ENCODE measurements around the gene COMP.

COMP gene

DNA sequence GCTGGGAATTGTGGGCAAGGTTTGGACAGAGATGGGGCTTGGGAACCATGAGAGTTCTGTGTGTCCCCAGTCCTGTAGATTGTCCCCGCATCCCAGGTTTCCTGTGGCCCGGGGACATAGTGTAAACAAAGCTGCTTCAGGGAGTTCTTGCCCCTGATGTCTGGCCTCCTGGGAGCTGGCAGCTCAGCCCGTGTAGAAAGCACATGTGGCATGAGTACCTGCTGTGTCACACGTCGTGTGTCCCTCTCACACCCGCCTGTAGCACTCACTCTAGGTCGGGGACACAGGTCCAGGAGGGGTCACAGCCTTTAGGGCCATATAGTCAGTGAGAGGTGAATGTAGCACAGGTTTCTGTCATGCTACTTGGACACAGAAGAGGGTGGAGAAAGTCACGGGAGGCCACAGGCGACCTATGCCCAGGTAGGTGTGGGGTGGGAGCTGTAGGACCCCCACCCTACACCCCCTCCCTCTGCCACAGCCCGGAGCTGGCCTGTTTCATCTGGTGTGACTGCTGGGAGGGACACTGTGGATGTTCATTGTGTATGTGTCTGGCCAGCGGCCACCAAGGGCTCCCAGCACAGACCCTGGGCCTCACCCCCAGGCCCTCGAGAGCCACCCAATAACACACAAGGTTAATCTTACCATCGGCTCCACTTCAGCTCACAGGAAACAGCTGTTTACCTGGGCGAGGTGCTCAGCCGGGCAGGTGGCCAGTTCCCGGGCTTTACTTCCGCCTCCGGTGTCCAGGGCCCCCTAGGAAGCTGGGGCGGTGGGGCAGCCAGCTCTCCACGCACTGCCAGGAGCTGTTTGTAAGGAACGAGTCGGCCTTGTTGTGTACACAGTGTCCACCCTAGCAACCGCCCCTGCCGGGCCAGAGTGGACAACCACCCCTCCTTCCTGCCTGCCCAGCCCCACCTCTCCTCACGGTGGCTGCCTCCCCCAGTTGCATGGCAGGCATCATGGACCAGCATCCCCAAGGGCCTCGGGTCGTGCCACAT, 49.7 kb downstream of the COMP start:
- peaks cover 2% of the 10 kb centered on the region for H3K36me3 ChIP-seq (ENCODE audit: insufficient read depth, insufficient read length, low read length)
- H3K27me3 ChIP-seq (ENCODE audit: insufficient read depth, insufficient read length): no peaks in the 10 kb centered on the region
- H3K4me3 ChIP-seq (ENCODE audit: insufficient read length, low read depth): no peak overlapping the region
- TF ChIP-seq YY1 (IDR thresholded peaks at IDR 0.05; ENCODE audit: insufficient read depth, insufficient read length): no peak
- no peak for TF ChIP-seq ZNF274 (IDR thresholded peaks at IDR 0.05; ENCODE audit: low read depth, low read length)
- no peak for TF ChIP-seq SUZ12 (IDR thresholded peaks at IDR 0.05; ENCODE audit: extremely low read depth, insufficient read depth, insufficient read length)
- H3K4me1 ChIP-seq (ENCODE audit: insufficient read depth, insufficient read length): peaks cover 22% of the 10 kb centered on the region
- no peak for DNase-seq (ENCODE audit: low read depth, low spot score)
- H3K9ac ChIP-seq (ENCODE audit: insufficient read length, low read depth): no peak overlapping the region
- no peaks in the 10 kb centered on the region for H3K9me3 ChIP-seq (ENCODE audit: insufficient read depth, low read length)

- no peak for DNase-seq (ENCODE audit: low read depth, low spot score)
- Histone ChIP-seq H3K9me3 (ENCODE audit: insufficient read depth, low read length) (no peaks in the 10 kb centered on the region), H3K4me3 (ENCODE audit: insufficient read length, low read depth) (no peak overlapping the region), H3K27me3 (ENCODE audit: insufficient read depth, insufficient read length) (no peaks in the 10 kb centered on the region), H3K4me1 (ENCODE audit: insufficient read depth, insufficient read length) (peaks cover 10% of the 10 kb centered on the region), H3K9ac (ENCODE audit: insufficient read length, low read depth) (peak overlapping the region; percentile 2), H3K36me3 (ENCODE audit: insufficient read depth, insufficient read length, low read length) (peaks cover 2% of the 10 kb centered on the region)
- no peak for TF ChIP-seq YY1 (IDR thresholded peaks at IDR 0.05; ENCODE audit: insufficient read depth, insufficient read length)
- no peak for TF ChIP-seq ZNF274 (IDR thresholded peaks at IDR 0.05; ENCODE audit: low read depth, low read length)
- no peak for TF ChIP-seq SUZ12 (IDR thresholded peaks at IDR 0.05; ENCODE audit: extremely low read depth, insufficient read depth, insufficient read length)
Measured at GRCh38 chr19:18738961-18739690, 52.0 kb downstream of the COMP start.

GRCh38 chr19:18737954-18738351, 53.2 kb downstream of the COMP start:
- H3K4me3 ChIP-seq (ENCODE audit: insufficient read length, low read depth): no peak overlapping the region
- DNase-seq (ENCODE audit: low read depth, low spot score): no peak
- H3K9me3 ChIP-seq (ENCODE audit: insufficient read depth, low read length): no peaks in the 10 kb centered on the region
- H3K27me3 ChIP-seq (ENCODE audit: insufficient read depth, insufficient read length): no peaks in the 10 kb centered on the region
- H3K36me3 ChIP-seq (ENCODE audit: insufficient read depth, insufficient read length, low read length): peaks cover 2% of the 10 kb centered on the region
- peaks cover 15% of the 10 kb centered on the region for H3K4me1 ChIP-seq (ENCODE audit: insufficient read depth, insufficient read length)
- TF ChIP-seq ZNF274 (IDR thresholded peaks at IDR 0.05; ENCODE audit: low read depth, low read length) (no peak), YY1 (IDR thresholded peaks at IDR 0.05; ENCODE audit: insufficient read depth, insufficient read length) (no peak), SUZ12 (IDR thresholded peaks at IDR 0.05; ENCODE audit: extremely low read depth, insufficient read depth, insufficient read length) (no peak)
- no peak overlapping the region for H3K9ac ChIP-seq (ENCODE audit: insufficient read length, low read depth)

DNA sequence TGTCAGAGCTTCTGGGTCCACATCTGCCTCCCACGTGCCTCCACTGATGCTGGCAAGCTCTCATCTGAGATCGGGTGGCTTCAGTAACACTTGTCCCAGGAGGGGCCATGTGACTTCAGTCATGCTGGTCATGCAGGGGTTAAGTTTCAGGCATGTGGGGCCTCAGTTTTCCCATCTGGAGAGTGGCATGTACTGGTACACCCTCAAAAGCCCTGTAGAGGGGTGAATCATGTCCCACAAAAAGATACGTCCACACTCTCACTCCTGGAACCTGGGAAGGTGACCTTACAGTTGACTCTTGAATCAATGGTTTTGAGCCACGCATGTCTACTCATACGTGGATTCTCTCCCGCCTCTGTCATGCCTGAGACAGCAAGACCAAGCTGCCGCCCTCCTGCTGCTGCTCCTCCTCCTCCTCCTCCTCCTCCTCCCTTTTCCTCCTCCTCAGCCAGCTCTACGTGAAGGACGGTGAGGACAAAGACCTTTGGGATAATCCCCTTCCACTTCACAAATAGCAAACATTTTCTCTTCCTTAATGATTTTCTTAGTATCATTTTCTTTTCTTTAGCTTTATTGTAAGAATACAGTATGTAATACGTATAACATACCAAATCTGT, 53.7 kb downstream of the COMP start:
- Histone ChIP-seq H3K4me3 (ENCODE audit: insufficient read length, low read depth) (no peak overlapping the region), H3K9ac (ENCODE audit: insufficient read length, low read depth) (no peak overlapping the region), H3K36me3 (ENCODE audit: insufficient read depth, insufficient read length, low read length) (no peaks in the 10 kb centered on the region), H3K27me3 (ENCODE audit: insufficient read depth, insufficient read length) (no peaks in the 10 kb centered on the region), H3K9me3 (ENCODE audit: insufficient read depth, low read length) (no peaks in the 10 kb centered on the region), H3K4me1 (ENCODE audit: insufficient read depth, insufficient read length) (peaks cover 13% of the 10 kb centered on the region)
- no peak for DNase-seq (ENCODE audit: low read depth, low spot score)
- no peak for TF ChIP-seq SUZ12 (IDR thresholded peaks at IDR 0.05; ENCODE audit: extremely low read depth, insufficient read depth, insufficient read length)
- no peak for TF ChIP-seq ZNF274 (IDR thresholded peaks at IDR 0.05; ENCODE audit: low read depth, low read length)
- no peak for TF ChIP-seq YY1 (IDR thresholded peaks at IDR 0.05; ENCODE audit: insufficient read depth, insufficient read length)

DNA sequence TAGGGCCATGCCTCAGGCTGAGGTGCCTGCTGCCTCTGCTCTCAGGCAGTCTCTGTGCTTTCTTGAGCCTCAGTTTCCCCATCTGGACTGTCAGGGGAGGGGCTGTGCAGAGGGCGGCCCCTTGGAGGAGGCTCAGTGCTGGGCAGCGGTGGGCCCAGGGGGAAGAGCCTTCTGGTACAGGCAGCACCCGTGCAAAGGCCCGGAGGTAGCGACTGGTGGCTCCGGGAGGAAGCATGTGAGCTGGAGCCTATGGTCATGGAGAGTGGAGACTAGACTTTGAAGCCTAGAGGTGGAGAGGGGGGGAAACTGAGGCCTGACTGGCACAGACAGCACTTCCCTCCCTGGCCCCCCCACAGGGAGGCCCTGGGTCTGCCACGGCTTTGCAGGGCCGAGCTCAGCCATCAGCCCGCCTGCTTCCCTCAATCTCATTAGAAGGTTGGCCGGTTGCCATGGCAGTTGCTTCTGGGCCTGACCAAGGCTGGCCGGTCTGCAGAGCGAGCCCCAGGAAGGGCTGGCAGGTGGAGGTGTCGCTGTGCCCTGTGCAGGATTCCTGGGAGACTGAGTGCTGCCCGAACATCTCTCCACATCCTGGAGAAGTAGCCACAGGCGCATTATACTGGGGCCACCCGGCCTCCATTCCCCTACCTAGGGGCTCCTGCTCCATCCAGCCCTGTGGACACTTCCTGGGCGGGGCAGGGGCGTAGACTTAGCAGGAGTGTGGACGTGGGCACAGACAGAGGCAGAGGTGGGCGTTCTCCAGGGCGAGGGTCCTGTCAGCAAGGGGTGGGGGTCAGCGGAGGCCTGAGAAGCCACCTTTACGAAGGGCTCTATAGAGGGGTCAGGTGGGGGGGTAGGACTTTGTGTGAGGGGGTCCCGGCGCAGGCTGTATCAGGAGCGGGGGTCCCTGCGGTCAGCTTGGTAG, 54.4 kb downstream of the COMP start:
- Histone ChIP-seq H3K4me3 (ENCODE audit: insufficient read length, low read depth) (no peak overlapping the region), H3K27me3 (ENCODE audit: insufficient read depth, insufficient read length) (no peaks in the 10 kb centered on the region), H3K36me3 (ENCODE audit: insufficient read depth, insufficient read length, low read length) (no peaks in the 10 kb centered on the region), H3K9ac (ENCODE audit: insufficient read length, low read depth) (no peak overlapping the region), H3K9me3 (ENCODE audit: insufficient read depth, low read length) (no peaks in the 10 kb centered on the region), H3K4me1 (ENCODE audit: insufficient read depth, insufficient read length) (peaks cover 16% of the 10 kb centered on the region)
- no peak for DNase-seq (ENCODE audit: low read depth, low spot score)
- TF ChIP-seq SUZ12 (IDR thresholded peaks at IDR 0.05; ENCODE audit: extremely low read depth, insufficient read depth, insufficient read length) (no peak), YY1 (IDR thresholded peaks at IDR 0.05; ENCODE audit: insufficient read depth, insufficient read length) (no peak), ZNF274 (IDR thresholded peaks at IDR 0.05; ENCODE audit: low read depth, low read length) (no peak)

- no peaks in the 10 kb centered on the region for H3K27me3 ChIP-seq (ENCODE audit: insufficient read depth, insufficient read length)
- H3K4me1 ChIP-seq (ENCODE audit: insufficient read depth, insufficient read length): peaks cover 16% of the 10 kb centered on the region
- no peak overlapping the region for H3K9ac ChIP-seq (ENCODE audit: insufficient read length, low read depth)
- no peaks in the 10 kb centered on the region for H3K36me3 ChIP-seq (ENCODE audit: insufficient read depth, insufficient read length, low read length)
- H3K4me3 ChIP-seq (ENCODE audit: insufficient read length, low read depth): no peak overlapping the region
- no peaks in the 10 kb centered on the region for H3K9me3 ChIP-seq (ENCODE audit: insufficient read depth, low read length)
- no peak for DNase-seq (ENCODE audit: low read depth, low spot score)
- TF ChIP-seq SUZ12 (IDR thresholded peaks at IDR 0.05; ENCODE audit: extremely low read depth, insufficient read depth, insufficient read length) (no peak), ZNF274 (IDR thresholded peaks at IDR 0.05; ENCODE audit: low read depth, low read length) (no peak), YY1 (IDR thresholded peaks at IDR 0.05; ENCODE audit: insufficient read depth, insufficient read length) (no peak)
Measured at GRCh38 chr19:18735752-18736151, 55.4 kb downstream of the COMP start.

Measured in NT2/D1 (cell line).